ENCODE data around the gene ETFA.

GRCh38 chr15:76179023-76179422 lies 132.2 kb downstream of the ETFA start:
- no peak for TF ChIP-seq POLR2A (IDR thresholded peaks at IDR 0.05; ENCODE audit: low read length)
- no peak for TF ChIP-seq GATA1 (IDR thresholded peaks at IDR 0.05; ENCODE audit: low read depth, low read length)

Data from erythroblast (primary cell).